Astrocyte (in vitro differentiated cells and primary cell): ENCODE results near the gene KDF1. TPM values are rescaled to one million over a fixed set of nuclear protein-coding genes. Genes with fewer than 3 reads are reported as not detected.

Experiments used
- DNase-seq: peaks from one replicate; pipeline ENCODE4 v3.0.0-alpha.2; 2010; ENCODE audit warnings: low read depth
- FAIRE-seq: peaks from 2 replicates; lab custom pipeline; 2011; peaks lifted over from hg19 to GRCh38; lab: Jason Lieb, UNC
- H2AFZ ChIP-seq: 2 replicates; pipeline ENCODE4 v1.6.0; 2012; ENCODE audit warnings: low read depth, low read length, inconsistent platforms
- H3K27ac ChIP-seq: 2 replicates; pipeline ENCODE4 v1.5.1; 2011; ENCODE audit warnings: low read depth, low read length, inconsistent platforms
- H3K27me3 ChIP-seq: 2 replicates; pipeline ENCODE4 v1.6.0; 2011; ENCODE audit warnings: low read length, inconsistent platforms; ENCODE audit not compliant: insufficient read depth
- H3K36me3 ChIP-seq: 2 replicates; pipeline ENCODE4 v1.5.1; 2011; ENCODE audit warnings: low read length, inconsistent platforms; ENCODE audit not compliant: insufficient read depth
- H3K4me1 ChIP-seq: 2 replicates; pipeline ENCODE4 v1.5.1; 2011; ENCODE audit warnings: low read length, inconsistent platforms; ENCODE audit not compliant: insufficient read depth
- H3K4me2 ChIP-seq: 2 replicates; pipeline ENCODE4 v1.6.0; 2012; ENCODE audit warnings: low read length, inconsistent platforms
- H3K4me3 ChIP-seq: 2 replicates; pipeline ENCODE4 v1.5.1; 2011; ENCODE audit warnings: low read depth, mild to moderate bottlenecking, low read length, inconsistent platforms; ENCODE audit not compliant: insufficient read depth
- H3K79me2 ChIP-seq: 2 replicates; pipeline ENCODE4 v1.6.0; 2012; ENCODE audit warnings: mild to moderate bottlenecking, low read length, inconsistent platforms; ENCODE audit not compliant: insufficient read depth
- H3K9ac ChIP-seq: 2 replicates; pipeline ENCODE4 v1.6.0; 2012; ENCODE audit warnings: mild to moderate bottlenecking, low read length, inconsistent platforms
- H3K9me3 ChIP-seq: 2 replicates; pipeline ENCODE4 v1.5.1; 2012; ENCODE audit warnings: low read depth, mild to moderate bottlenecking, low read length, inconsistent platforms; ENCODE audit not compliant: insufficient read depth
- H4K20me1 ChIP-seq: 2 replicates; pipeline ENCODE4 v1.6.0; 2012; ENCODE audit warnings: low read length, inconsistent platforms; ENCODE audit not compliant: insufficient read depth
- H3K27ac Mint-ChIP-seq: one replicate; pipeline ENCODE4 v1.8.0; 2021; ENCODE audit warnings: mild to moderate bottlenecking, mixed read lengths; ENCODE audit not compliant: unreplicated experiment
- H3K27me3 Mint-ChIP-seq: one replicate; pipeline ENCODE4 v1.8.0; 2021; ENCODE audit warnings: low read depth, mixed read lengths; ENCODE audit not compliant: unreplicated experiment
- H3K36me3 Mint-ChIP-seq: one replicate; pipeline ENCODE4 v1.8.0; 2021; ENCODE audit warnings: low read depth, mixed read lengths; ENCODE audit not compliant: unreplicated experiment
- H3K4me1 Mint-ChIP-seq: one replicate; pipeline ENCODE4 v1.8.0; 2021; ENCODE audit warnings: low read depth, mixed read lengths; ENCODE audit not compliant: unreplicated experiment
- H3K4me3 Mint-ChIP-seq: one replicate; pipeline ENCODE4 v1.8.0; 2021; ENCODE audit warnings: mild to moderate bottlenecking, moderate library complexity, mixed read lengths; ENCODE audit not compliant: unreplicated experiment
- H3K9me3 Mint-ChIP-seq: one replicate; pipeline ENCODE4 v1.8.0; 2021; ENCODE audit warnings: mild to moderate bottlenecking, mixed read lengths; ENCODE audit not compliant: unreplicated experiment
- CTCF ChIP-seq: IDR thresholded peaks from 2 replicates; pipeline ENCODE4 v1.5.1; 2011; ENCODE audit warnings: low read depth, mild to moderate bottlenecking, inconsistent platforms, low read length, moderate library complexity; ENCODE audit not compliant: insufficient read depth
- EZH2 ChIP-seq: IDR thresholded peaks from 2 replicates; pipeline ENCODE4 v1.6.1; 2012; ENCODE audit warnings: mild to moderate bottlenecking, low read length, inconsistent platforms; ENCODE audit not compliant: insufficient read depth
- total RNA-seq: library from RNA; stranded (reverse); gene quantifications from 2 replicates; pipeline ENCODE4 v1.2.1, GENCODE V29; 2021

Gene KDF1
- total RNA-seq, 1 donor from 2014 or later, result 0.54 TPM

GRCh38 chr1:26921540-26922430, 38.5 kb downstream of the KDF1 start, which contains the start of gene NUDC:
TSS of gene NUDC (plus strand) at chr1:26921743. CDS start at chr1:26921849, 106 bp downstream.
- peak within 1 kb of the TSS; percentile 90 for H3K9ac ChIP-seq
- Mint-ChIP-seq H3K4me1 (peaks cover 11% of the 10 kb centered on the region), H3K36me3 (peaks cover 5% of the 10 kb centered on the region), H3K27me3 (no peaks in the 10 kb centered on the region), H3K9me3 (no peaks in the 10 kb centered on the region), H3K27ac (peak within 1 kb of the TSS; percentile 94), H3K4me3 (peak within 1 kb of the TSS; percentile 95)
- peak within 1 kb of the TSS; percentile 75 for H2AFZ ChIP-seq
- no peaks in the 10 kb centered on the region for H3K9me3 ChIP-seq
- H3K4me3 ChIP-seq, result peak within 1 kb of the TSS; percentile 82
- peak within 1 kb of the TSS; percentile 89 for H3K4me2 ChIP-seq
- FAIRE-seq, result peak; percentile 56
- TF ChIP-seq CTCF, result no peak
- peaks cover 41% of the 10 kb centered on the region for H3K79me2 ChIP-seq
- H3K27ac ChIP-seq, result peak within 1 kb of the TSS; percentile 83
- H4K20me1 ChIP-seq, result peaks cover 27% of the 10 kb centered on the region
- H3K4me1 ChIP-seq, result peaks cover 18% of the 10 kb centered on the region
- peak; percentile 93 for DNase-seq
- H3K36me3 ChIP-seq, result peaks cover 7% of the 10 kb centered on the region
- H3K27me3 ChIP-seq, result no peaks in the 10 kb centered on the region

GRCh38 chr1:26921126-26921539, 39.1 kb downstream of the KDF1 start:
- Histone ChIP-seq H3K9me3 (no peaks in the 10 kb centered on the region), H4K20me1 (peaks cover 21% of the 10 kb centered on the region), H3K9ac (peak overlapping the region; percentile 90), H3K27ac (peak overlapping the region; percentile 55), H3K79me2 (peaks cover 35% of the 10 kb centered on the region), H3K4me3 (peak overlapping the region; percentile 82), H3K27me3 (no peaks in the 10 kb centered on the region), H3K4me2 (peak overlapping the region; percentile 89), H2AFZ (peak overlapping the region; percentile 75), H3K4me1 (peaks cover 18% of the 10 kb centered on the region), H3K36me3 (peaks cover 3% of the 10 kb centered on the region)
- no peaks in the 10 kb centered on the region for H3K27me3 Mint-ChIP-seq
- FAIRE-seq (no peak), DNase-seq (no peak)
- H3K27ac Mint-ChIP-seq, result peak overlapping the region; percentile 94
- H3K4me1 Mint-ChIP-seq, result peaks cover 11% of the 10 kb centered on the region
- H3K4me3 Mint-ChIP-seq, result peak overlapping the region; percentile 95
- peaks cover 4% of the 10 kb centered on the region for H3K36me3 Mint-ChIP-seq
- TF ChIP-seq EZH2 (no peak), CTCF (no peak)
- H3K9me3 Mint-ChIP-seq, result no peaks in the 10 kb centered on the region
